ENCODE results near the gene LRRC17.

Gene LRRC17

GRCh38 chr7:102890971-102891692, 21.7 kb upstream of the LRRC17 start:
- no peak for TF ChIP-seq CTCF (IDR thresholded peaks at IDR 0.05; ENCODE audit: extremely low read depth, missing control alignments)

GRCh38 chr7:102891693-102892261, 21.0 kb upstream of the LRRC17 start:
- no peak for DNase-seq (ENCODE audit: low spot score)
- no peak for TF ChIP-seq CTCF (IDR thresholded peaks at IDR 0.05; ENCODE audit: extremely low read depth, missing control alignments)

More at GRCh38 chr7:102890971-102891692, 21.7 kb upstream of the LRRC17 start:
- no peak for DNase-seq (ENCODE audit: low spot score)

GRCh38 chr7:102892631-102893278, 20.0 kb upstream of the LRRC17 start:
- no peak for TF ChIP-seq CTCF (IDR thresholded peaks at IDR 0.05; ENCODE audit: extremely low read depth, missing control alignments)
- DNase-seq (ENCODE audit: low spot score), result no peak

GRCh38 chr7:102895602-102896001, 17.2 kb upstream of the LRRC17 start:
- no peak for TF ChIP-seq CTCF (IDR thresholded peaks at IDR 0.05; ENCODE audit: extremely low read depth, missing control alignments)
- no peak for DNase-seq (ENCODE audit: low spot score)

GRCh38 chr7:102896585-102896984, 16.2 kb upstream of the LRRC17 start:
- DNase-seq (ENCODE audit: low spot score), result no peak
- TF ChIP-seq CTCF (IDR thresholded peaks at IDR 0.05; ENCODE audit: extremely low read depth, missing control alignments), result no peak

GRCh38 chr7:102897211-102897631, 15.6 kb upstream of the LRRC17 start:
- DNase-seq (ENCODE audit: low spot score), result no peak
- no peak for TF ChIP-seq CTCF (IDR thresholded peaks at IDR 0.05; ENCODE audit: extremely low read depth, missing control alignments)

GRCh38 chr7:102897856-102898531, 14.8 kb upstream of the LRRC17 start:
- no peak for TF ChIP-seq CTCF (IDR thresholded peaks at IDR 0.05; ENCODE audit: extremely low read depth, missing control alignments)
- DNase-seq (ENCODE audit: low spot score), result no peak
